ENCODE data around the gene CORO6. TPM values are rescaled to one million over a fixed set of nuclear protein-coding genes. Genes with fewer than 3 reads are reported as not detected.
A peak's percentile ranks its signal among the peaks of the same experiment; 100 is the strongest.

Gene CORO6
- total and polyA plus RNA-seq, 2 of the 4 experiments (the other 2 are of a cell fraction): 3.4 to 7.6 TPM

GRCh38 chr17:29595943-29596774 lies 26.6 kb downstream of the CORO6 start:
- Histone ChIP-seq H3K4ac (ENCODE audit: low read depth, low read length) (no peak overlapping the region), H2BK5ac (ENCODE audit: low read depth, low read length, poor library complexity, severe bottlenecking) (no peak overlapping the region), H2BK15ac (ENCODE audit: low read depth, low read length) (no peak overlapping the region), H3K4me2 (ENCODE audit: low read depth, low read length) (no peak overlapping the region), H3K36me3 (ENCODE audit: control insufficient read depth, insufficient read depth, low read length) (no peaks in the 10 kb centered on the region), H4K5ac (ENCODE audit: low read depth, low read length) (no peak overlapping the region), H4K8ac (ENCODE audit: low read depth in 2 of 2, low read length in 2 of 2) (no peak overlapping the region), H3K4me3 (ENCODE audit: insufficient read depth, low read depth, low read length) (no peak overlapping the region), H3K14ac (replicated peaks; ENCODE audit: low read depth, low read length) (no peak overlapping the region), H3K9me3 (ENCODE audit: control insufficient read depth, insufficient read depth, low read length) (no peaks in the 10 kb centered on the region), H3K23ac (ENCODE audit: low read depth, low read length) (no peak overlapping the region), H4K20me1 (ENCODE audit: insufficient read depth, low read length) (peaks cover 36% of the 10 kb centered on the region), H3K79me1 (ENCODE audit: low read depth in 1 of 2, low read length in 2 of 2) (peaks cover 0 to 16% of the 10 kb centered on the region in 2 experiments), H2AK5ac (ENCODE audit: low read depth, low read length) (0 out of 2 replicates have a peak overlapping the region, but pooled peaks have one; percentile 10), H3K56ac (ENCODE audit: extremely low read depth, insufficient read depth, low read length) (no peak overlapping the region), H3K9ac (ENCODE audit: low read depth, low read length) (no peak overlapping the region), H2BK20ac (ENCODE audit: low read depth, low read length) (no peak overlapping the region), H3K4me1 (ENCODE audit: control insufficient read depth, insufficient read depth, low read length) (peaks cover 16% of the 10 kb centered on the region), H4K91ac (ENCODE audit: insufficient read depth, low read depth, low read length) (no peak overlapping the region), H2AK9ac (replicated peaks; ENCODE audit: low read depth, low read length, poor library complexity) (no peak overlapping the region), H3K18ac (ENCODE audit: low read depth, low read length) (no peak overlapping the region), H2BK120ac (ENCODE audit: low read depth, low read length) (no peak overlapping the region), H2AFZ (replicated peaks; ENCODE audit: low read length, poor library complexity) (no peak overlapping the region), H3K9me1 (ENCODE audit: insufficient read depth, low read length) (no peaks in the 10 kb centered on the region), H3K27ac (ENCODE audit: insufficient read depth, low read length) (no peak overlapping the region), H3K27me3 (ENCODE audit: control insufficient read depth, insufficient read depth, low read length) (peaks cover 2% of the 10 kb centered on the region; the same call in 1 of the 2 replicates)
- no peak for ATAC-seq (ENCODE audit: low read depth)
- dilution Hi-C loops (cut with HindIII; ENCODE audit: low sequenced_read_pairs, unreplicated experiment): no loop called here
- TF ChIP-seq NFE2L2 (IDR thresholded peaks at IDR 0.05; ENCODE audit: low read depth, low read length) (no peak), FOS (IDR thresholded peaks at IDR 0.05; ENCODE audit: low read depth, low read length) (no peak), MAZ (IDR thresholded peaks at IDR 0.05; ENCODE audit: borderline replicate concordance, low read depth, low read length) (no peak), ELK1 (IDR thresholded peaks at IDR 0.05; ENCODE audit: borderline replicate concordance, low read depth, low read length) (no peak), MXI1 (IDR thresholded peaks at IDR 0.05; ENCODE audit: borderline replicate concordance, low read depth, low read length) (no peak), RCOR1 (IDR thresholded peaks at IDR 0.05; ENCODE audit: insufficient replicate concordance, low read length) (no peak), BHLHE40 (IDR thresholded peaks at IDR 0.05; ENCODE audit: low read depth, low read length) (no peak), CHD1 (IDR thresholded peaks at IDR 0.05; ENCODE audit: low read depth, low read length) (no peak), RFX5 (IDR thresholded peaks at IDR 0.05; ENCODE audit: low read depth, low read length) (no peak), CEBPB (IDR thresholded peaks at IDR 0.05; ENCODE audit: low read depth, low read length) (no peak), MAFK (IDR thresholded peaks at IDR 0.05; ENCODE audit: low read depth, low read length) (no peak), POLR2A (IDR thresholded peaks at IDR 0.05; ENCODE audit: low read depth, low read length) (no peak)
- TF ChIP-seq, protein P1, sequence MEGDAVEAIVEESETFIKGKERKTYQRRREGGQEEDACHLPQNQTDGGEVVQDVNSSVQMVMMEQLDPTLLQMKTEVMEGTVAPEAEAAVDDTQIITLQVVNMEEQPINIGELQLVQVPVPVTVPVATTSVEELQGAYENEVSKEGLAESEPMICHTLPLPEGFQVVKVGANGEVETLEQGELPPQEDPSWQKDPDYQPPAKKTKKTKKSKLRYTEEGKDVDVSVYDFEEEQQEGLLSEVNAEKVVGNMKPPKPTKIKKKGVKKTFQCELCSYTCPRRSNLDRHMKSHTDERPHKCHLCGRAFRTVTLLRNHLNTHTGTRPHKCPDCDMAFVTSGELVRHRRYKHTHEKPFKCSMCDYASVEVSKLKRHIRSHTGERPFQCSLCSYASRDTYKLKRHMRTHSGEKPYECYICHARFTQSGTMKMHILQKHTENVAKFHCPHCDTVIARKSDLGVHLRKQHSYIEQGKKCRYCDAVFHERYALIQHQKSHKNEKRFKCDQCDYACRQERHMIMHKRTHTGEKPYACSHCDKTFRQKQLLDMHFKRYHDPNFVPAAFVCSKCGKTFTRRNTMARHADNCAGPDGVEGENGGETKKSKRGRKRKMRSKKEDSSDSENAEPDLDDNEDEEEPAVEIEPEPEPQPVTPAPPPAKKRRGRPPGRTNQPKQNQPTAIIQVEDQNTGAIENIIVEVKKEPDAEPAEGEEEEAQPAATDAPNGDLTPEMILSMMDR (conservative IDR thresholded peaks at IDR 0.05; ENCODE audit: low read depth, low read length): no peak
- POLR2A ChIA-PET (ENCODE audit: unreplicated experiment): no interaction called here
- 85% methylated on average over 4 of the region's 12 CpGs; no CpG with 5 or more reads in 1 of the 2 experiments for WGBS, 2 experiments (ENCODE audit: extremely low coverage in 2 of 2, insufficient read length in 1 of 2)
- CTCF ChIA-PET: no interaction called here
- intact Hi-C loops (cut with micrococcal nuclease): no loop called here
- in situ Hi-C loops (cut with MboI; ENCODE audit: low sequenced_read_pairs): no loop called here
- no peak for DNase-seq
- BruUV-seq (replicated peaks): no TSS peak
